SU-DHL-6 (cell line): ENCODE data around the gene RIMBP2.

Experiments
- H2AFZ ChIP-seq: fragments of 200-600 bp; sonication (generic); 2 replicates; pipeline ENCODE4 v1.6.1; 2014; ENCODE audit warnings: low read depth, mild to moderate bottlenecking, moderate library complexity, mixed read lengths, antibody characterized with exemption, low read length; ENCODE audit not compliant: severe bottlenecking
- H3F3A ChIP-seq: fragments of 200-600 bp; shearing (Covaris generic); 2 replicates; pipeline ENCODE4 v1.6.0; 2016; ENCODE audit warnings: antibody characterized with exemption, mild to moderate bottlenecking; ENCODE audit not compliant: insufficient read depth
- H3K27ac ChIP-seq: fragments of 200-600 bp; sonication (generic); 2 replicates; pipeline ENCODE4 v1.5.1; 2016; ENCODE audit warnings: low read depth, mild to moderate bottlenecking, low read length, moderate library complexity, mixed read lengths
- H3K27me3 ChIP-seq: fragments of 200-600 bp; sonication (generic), shearing (Covaris generic); 2 replicates; pipeline ENCODE4 v1.6.0; 2014; ENCODE audit warnings: mild to moderate bottlenecking, low read length
- H3K36me3 ChIP-seq: fragments of 200-600 bp; sonication (generic); 2 replicates; pipeline ENCODE4 v1.6.1; 2014; ENCODE audit warnings: mild to moderate bottlenecking, low read length, mixed read lengths
- H3K4me2 ChIP-seq: fragments of 300-600, 200-600 bp; shearing (Covaris generic), sonication (generic); 2 replicates; pipeline ENCODE4 v1.6.0; 2014; ENCODE audit warnings: low read length, low read depth, mild to moderate bottlenecking; ENCODE audit not compliant: poor library complexity, severe bottlenecking
- H3K4me3 ChIP-seq: fragments of 200-600 bp; sonication (generic); 2 replicates; pipeline ENCODE4 v1.5.1; 2014; ENCODE audit warnings: antibody characterized with exemption, low read length, mild to moderate bottlenecking, mixed read lengths; ENCODE audit not compliant: insufficient read depth, poor library complexity, severe bottlenecking
- H3K79me2 ChIP-seq: fragments of 200-600 bp; sonication (generic); 2 replicates; pipeline ENCODE4 v1.6.1; 2014; ENCODE audit warnings: mild to moderate bottlenecking, low read length, moderate library complexity; ENCODE audit not compliant: insufficient read depth
- H3K9ac ChIP-seq: fragments of 200-600 bp; sonication (generic); 2 replicates; pipeline ENCODE4 v1.7.0; 2014; ENCODE audit warnings: mild to moderate bottlenecking, low read length
- H3K9me2 ChIP-seq: fragments of 200-600 bp; sonication (generic); replicated peaks from 2 replicates; pipeline ENCODE4 v1.6.1; 2014; ENCODE audit warnings: low read length; ENCODE audit not compliant: insufficient read depth
- H3K9me3 ChIP-seq: fragments of 200-600 bp; sonication (generic); 2 replicates; pipeline ENCODE4 v1.6.1; 2014; ENCODE audit warnings: low read length, mixed read lengths; ENCODE audit not compliant: insufficient read depth
- H4K20me1 ChIP-seq: fragments of 200-600 bp; sonication (generic); 2 replicates; pipeline ENCODE4 v1.6.1; 2014; ENCODE audit warnings: low read depth, mild to moderate bottlenecking, antibody characterized with exemption, low read length, moderate library complexity, mixed read lengths
- CTCF ChIP-seq: fragments of 200-600 bp; sonication (generic); IDR thresholded peaks from one replicate; pipeline ENCODE4 v1.5.1; 2017; ENCODE audit warnings: antibody characterized with exemption, mild to moderate bottlenecking, low read length, moderate library complexity; ENCODE audit not compliant: insufficient read depth, poor library complexity, severe bottlenecking
- EZH2phosphoT487 ChIP-seq: fragments of 200-600 bp; sonication (generic), shearing (Covaris generic); conservative IDR thresholded peaks from 2 replicates; pipeline ENCODE4 v1.6.1; 2018; ENCODE audit warnings: mild to moderate bottlenecking, antibody characterized with exemption, low read length, moderate library complexity, mixed read lengths

Gene RIMBP2

GRCh38 chr12:130486891-130487416 is 229.1 kb downstream of the RIMBP2 start:
- no peak overlapping the region for H3K9ac ChIP-seq
- no peaks in the 10 kb centered on the region for H3K36me3 ChIP-seq
- no peaks in the 10 kb centered on the region for H3F3A ChIP-seq
- TF ChIP-seq CTCF (no peak), EZH2phosphoT487 (no peak)
- H4K20me1 ChIP-seq = no peaks in the 10 kb centered on the region
- H3K27me3 ChIP-seq = no peaks in the 10 kb centered on the region
- H3K9me3 ChIP-seq = no peaks in the 10 kb centered on the region
- H2AFZ ChIP-seq = no peak overlapping the region
- H3K79me2 ChIP-seq = no peaks in the 10 kb centered on the region
- H3K27ac ChIP-seq = no peak overlapping the region
- no peak overlapping the region for H3K4me2 ChIP-seq
- no peak overlapping the region for H3K4me3 ChIP-seq
- H3K9me2 ChIP-seq = no peaks in the 10 kb centered on the region

GRCh38 chr12:130486146-130486435 is 230.0 kb downstream of the RIMBP2 start:
- TF ChIP-seq CTCF (no peak), EZH2phosphoT487 (no peak)
- Histone ChIP-seq H4K20me1 (no peaks in the 10 kb centered on the region), H3K4me2 (no peak overlapping the region), H3K27me3 (no peaks in the 10 kb centered on the region), H3K79me2 (no peaks in the 10 kb centered on the region), H3K9ac (no peak overlapping the region), H3F3A (no peaks in the 10 kb centered on the region), H3K9me3 (no peaks in the 10 kb centered on the region), H3K27ac (no peak overlapping the region), H3K9me2 (no peaks in the 10 kb centered on the region), H3K4me3 (no peak overlapping the region), H3K36me3 (no peaks in the 10 kb centered on the region), H2AFZ (no peak overlapping the region)

- no peak overlapping the region for H3K4me3 ChIP-seq
- H4K20me1 ChIP-seq = no peaks in the 10 kb centered on the region
- H3K9ac ChIP-seq = no peak overlapping the region
- H3K4me2 ChIP-seq = no peak overlapping the region
- H3K27me3 ChIP-seq = no peaks in the 10 kb centered on the region
- H3K9me3 ChIP-seq = no peaks in the 10 kb centered on the region
- no peaks in the 10 kb centered on the region for H3K36me3 ChIP-seq
- H2AFZ ChIP-seq = no peak overlapping the region
- no peak overlapping the region for H3K27ac ChIP-seq
- H3F3A ChIP-seq = no peaks in the 10 kb centered on the region
- no peaks in the 10 kb centered on the region for H3K9me2 ChIP-seq
- no peaks in the 10 kb centered on the region for H3K79me2 ChIP-seq
- no peak for TF ChIP-seq EZH2phosphoT487
- no peak for TF ChIP-seq CTCF
These were observed 230.6 kb downstream of the RIMBP2 start for GRCh38 chr12:130485291-130486145.
